Measurements from ENCODE around the gene APLNR. TPM values are rescaled to one million over a fixed set of nuclear protein-coding genes. Genes with fewer than 3 reads are reported as not detected.

Gene APLNR
- total and polyA plus RNA-seq, 3 experiments from 2014 or later: not detected

GRCh38 chr11:57196596-57196995 is 40.5 kb downstream of the APLNR start:
- ChIA-PET CTCF (no interaction called here), POLR2A (no interaction called here)
- H3K9me3 ChIP-seq (ENCODE audit: low read length): no peaks in the 10 kb centered on the region
- H3K36me3 Mint-ChIP-seq: no peaks in the 10 kb centered on the region
- no peaks in the 10 kb centered on the region for H3K4me1 ChIP-seq (ENCODE audit: insufficient read depth, low read length)
- H3K4me3 Mint-ChIP-seq: no peak overlapping the region
- no peaks in the 10 kb centered on the region for H3K27me3 ChIP-seq (ENCODE audit: insufficient read depth, low read length, poor library complexity, severe bottlenecking)
- no peak for DNase-seq
- H3K4me3 ChIP-seq (ENCODE audit: low read length): no peak overlapping the region
- no peaks in the 10 kb centered on the region for H3K36me3 ChIP-seq (ENCODE audit: insufficient read depth, low read length)
- H3K4me1 Mint-ChIP-seq: no peaks in the 10 kb centered on the region
- no peak overlapping the region for H3K27ac ChIP-seq (ENCODE audit: low read depth, low read length)
- no peaks in the 10 kb centered on the region for H3K9me3 Mint-ChIP-seq
- H3K27me3 Mint-ChIP-seq: peaks cover 4 to 26% of the 10 kb centered on the region in 2 donors
- no peak overlapping the region for H3K27ac Mint-ChIP-seq

DNA sequence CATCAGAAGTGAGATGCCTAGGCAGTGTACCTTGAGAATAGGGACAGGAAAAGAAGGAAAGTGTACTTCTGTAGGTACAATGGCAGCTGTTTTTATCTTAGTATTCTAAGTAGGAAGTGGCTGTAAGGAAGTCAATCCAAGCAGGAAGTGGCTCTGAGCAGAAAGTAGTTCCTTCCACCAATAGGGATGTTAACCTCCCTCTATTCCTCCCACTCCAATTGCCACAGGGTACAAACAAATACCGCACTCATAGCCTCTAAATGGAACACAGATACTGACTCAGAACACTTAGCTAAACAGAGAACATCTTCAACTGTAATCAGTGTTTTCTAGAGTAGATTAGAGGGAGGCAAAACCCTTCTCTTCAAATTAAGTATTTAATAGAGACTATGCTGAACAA is 44.7 kb downstream of the APLNR start:
- H3K27ac ChIP-seq (ENCODE audit: low read depth, low read length): no peak overlapping the region
- H3K27ac Mint-ChIP-seq: no peak overlapping the region
- no peaks in the 10 kb centered on the region for H3K9me3 ChIP-seq (ENCODE audit: low read length)
- POLR2A ChIA-PET: no interaction called here
- H3K4me3 Mint-ChIP-seq: no peak overlapping the region
- no peaks in the 10 kb centered on the region for H3K36me3 ChIP-seq (ENCODE audit: insufficient read depth, low read length)
- no peak for DNase-seq
- CTCF ChIA-PET: no interaction called here
- no peak overlapping the region for H3K4me3 ChIP-seq (ENCODE audit: low read length)
- H3K27me3 ChIP-seq (ENCODE audit: insufficient read depth, low read length, poor library complexity, severe bottlenecking): no peaks in the 10 kb centered on the region
- H3K4me1 Mint-ChIP-seq: no peaks in the 10 kb centered on the region
- no peaks in the 10 kb centered on the region for H3K9me3 Mint-ChIP-seq
- H3K36me3 Mint-ChIP-seq: no peaks in the 10 kb centered on the region
- peaks cover 3 to 26% of the 10 kb centered on the region in 2 donors for H3K27me3 Mint-ChIP-seq
- H3K4me1 ChIP-seq (ENCODE audit: insufficient read depth, low read length): no peaks in the 10 kb centered on the region

DNA sequence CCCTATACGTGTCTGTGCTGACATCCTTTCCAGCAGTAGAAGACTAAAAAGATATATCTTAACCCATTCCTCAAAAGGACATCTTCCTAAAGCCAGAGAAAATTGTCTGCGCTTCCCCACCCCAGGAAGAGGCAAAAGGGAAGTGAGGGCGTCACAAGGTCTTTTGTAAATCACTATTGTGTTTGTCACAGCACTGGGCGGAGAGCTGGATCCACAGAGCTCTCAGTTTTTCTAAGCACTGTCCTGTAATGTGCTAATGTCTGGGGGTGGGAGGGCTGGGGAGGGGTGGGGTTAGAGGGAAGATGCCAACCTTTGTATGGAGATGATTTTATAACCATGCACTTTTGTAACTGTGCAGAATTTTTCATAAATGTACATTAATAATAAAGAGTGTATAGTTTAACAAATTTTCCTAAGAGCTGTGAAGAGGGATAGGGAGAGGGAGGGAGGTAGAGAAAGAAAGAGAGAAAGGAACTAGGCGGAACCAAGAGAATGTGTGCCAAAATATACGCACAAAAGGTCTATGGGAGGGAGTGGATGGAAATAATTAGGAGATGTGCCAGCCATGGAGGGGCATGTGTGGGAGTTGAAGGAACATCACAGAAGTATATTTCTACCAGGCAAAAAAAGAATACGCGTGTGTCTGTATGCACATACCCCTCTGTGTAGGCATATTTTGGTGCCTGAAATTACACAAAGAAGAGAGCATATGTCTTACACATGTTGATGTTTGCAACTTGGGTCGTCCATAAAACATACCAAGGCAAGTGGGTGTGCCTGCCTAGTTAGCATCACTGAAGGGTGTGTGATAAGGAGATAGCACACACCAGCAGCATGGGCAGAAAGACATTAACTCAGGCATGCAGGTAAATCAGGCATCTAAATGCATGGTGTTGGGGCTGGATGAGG is 45.5 kb downstream of the APLNR start:
- H3K27me3 ChIP-seq (ENCODE audit: insufficient read depth, low read length, poor library complexity, severe bottlenecking): no peaks in the 10 kb centered on the region
- H3K9me3 ChIP-seq (ENCODE audit: low read length): no peaks in the 10 kb centered on the region
- no peaks in the 10 kb centered on the region for H3K36me3 Mint-ChIP-seq
- peaks cover 3 to 26% of the 10 kb centered on the region in 2 donors for H3K27me3 Mint-ChIP-seq
- ChIA-PET POLR2A (no interaction called here), CTCF (no interaction called here)
- H3K9me3 Mint-ChIP-seq: no peaks in the 10 kb centered on the region
- no peaks in the 10 kb centered on the region for H3K36me3 ChIP-seq (ENCODE audit: insufficient read depth, low read length)
- H3K27ac ChIP-seq (ENCODE audit: low read depth, low read length): no peak overlapping the region
- DNase-seq: no peak
- no peaks in the 10 kb centered on the region for H3K4me1 ChIP-seq (ENCODE audit: insufficient read depth, low read length)
- H3K4me3 Mint-ChIP-seq: no peak overlapping the region
- no peak overlapping the region for H3K27ac Mint-ChIP-seq
- H3K4me3 ChIP-seq (ENCODE audit: low read length): no peak overlapping the region
- H3K4me1 Mint-ChIP-seq: no peaks in the 10 kb centered on the region

DNA sequence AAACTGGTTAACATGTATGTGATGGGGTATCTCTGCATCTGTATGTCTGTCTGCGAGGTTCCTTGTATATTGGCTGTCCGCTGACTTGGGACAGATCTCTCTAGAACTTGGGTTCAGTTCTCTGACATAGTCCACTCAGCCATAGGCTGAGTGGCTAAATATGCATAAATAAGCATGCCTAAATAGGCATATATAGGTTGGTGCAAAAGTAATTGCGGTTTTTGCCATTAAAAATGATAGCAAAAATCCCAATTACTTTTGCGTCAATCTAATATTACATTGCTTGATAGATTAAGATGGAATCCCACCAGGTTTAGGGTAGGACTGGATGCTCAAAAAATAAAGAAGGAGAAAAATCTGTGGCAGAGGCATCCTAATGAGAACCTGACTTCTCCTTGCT is 46.5 kb downstream of the APLNR start:
- no peaks in the 10 kb centered on the region for H3K4me1 Mint-ChIP-seq
- ChIA-PET CTCF (no interaction called here), POLR2A (no interaction called here)
- peaks cover 3 to 19% of the 10 kb centered on the region in 2 donors for H3K27me3 Mint-ChIP-seq
- no peaks in the 10 kb centered on the region for H3K9me3 ChIP-seq (ENCODE audit: low read length)
- no peaks in the 10 kb centered on the region for H3K4me1 ChIP-seq (ENCODE audit: insufficient read depth, low read length)
- H3K4me3 ChIP-seq (ENCODE audit: low read length): no peak overlapping the region
- no peaks in the 10 kb centered on the region for H3K36me3 ChIP-seq (ENCODE audit: insufficient read depth, low read length)
- no peak overlapping the region for H3K27ac ChIP-seq (ENCODE audit: low read depth, low read length)
- H3K9me3 Mint-ChIP-seq: no peaks in the 10 kb centered on the region
- H3K4me3 Mint-ChIP-seq: no peak overlapping the region
- H3K27me3 ChIP-seq (ENCODE audit: insufficient read depth, low read length, poor library complexity, severe bottlenecking): no peaks in the 10 kb centered on the region
- H3K27ac Mint-ChIP-seq: no peak overlapping the region
- no peaks in the 10 kb centered on the region for H3K36me3 Mint-ChIP-seq
- DNase-seq: no peak

Other genes with a start within 250 kb of the APLNR start
- gene OR5AK2, start 248.3 kb downstream of the APLNR start, total RNA-seq: not detected
- not detected for gene OR5AK2, start 248.3 kb downstream of the APLNR start, polyA plus RNA-seq
- gene LRRC55, start 55.3 kb downstream of the APLNR start, total RNA-seq: not detected
- gene LRRC55, start 55.3 kb downstream of the APLNR start, polyA plus RNA-seq: not detected
- gene TNKS1BP1, start 87.7 kb upstream of the APLNR start, total RNA-seq: 1 to 10 TPM; 8.7 to 9.6 TPM
- 3.0 TPM for gene TNKS1BP1, start 87.7 kb upstream of the APLNR start, polyA plus RNA-seq
- gene SSRP1, start 98.6 kb upstream of the APLNR start, total RNA-seq: 100 to 1,000 TPM; 308 to 314 TPM
- gene SSRP1, start 98.6 kb upstream of the APLNR start, polyA plus RNA-seq: 44.5 TPM
- gene P2RX3, start 101.1 kb upstream of the APLNR start, total RNA-seq: not detected
- not detected for gene P2RX3, start 101.1 kb upstream of the APLNR start, polyA plus RNA-seq
- gene PRG3, start 143.9 kb upstream of the APLNR start, total RNA-seq: not detected
- gene PRG3, start 143.9 kb upstream of the APLNR start, polyA plus RNA-seq: not detected
- under 1 TPM in 1 of 2 experiments, not detected in 1; 0.44 TPM for gene PRG2, start 153.4 kb upstream of the APLNR start, total RNA-seq
- not detected for gene PRG2, start 153.4 kb upstream of the APLNR start, polyA plus RNA-seq
- gene SLC43A3, start 189.9 kb upstream of the APLNR start, total RNA-seq: 100 to 1,000 TPM; 434 to 447 TPM
- 32.6 TPM for gene SLC43A3, start 189.9 kb upstream of the APLNR start, polyA plus RNA-seq
- gene RTN4RL2, start 223.3 kb upstream of the APLNR start, total RNA-seq: under 1 TPM; 0.24 to 0.27 TPM
- 0.28 TPM for gene RTN4RL2, start 223.3 kb upstream of the APLNR start, polyA plus RNA-seq

Data from CD8-positive, alpha-beta memory T cell (primary cell).